MCF 10A (cell line): ENCODE results near the gene TMEM131. TPM values are rescaled to one million over a fixed set of nuclear protein-coding genes. Genes with fewer than 3 reads are reported as not detected.

Source experiments
- BruUV-seq: library from RNA; stranded (reverse); fragments of 400-500 nt; replicated peaks from 2 replicates; lab custom pipeline; 2021; lab: Mats Ljungman, UMichigan
- CTCF ChIA-PET: fragments of 300-600 bp; sonication (Branson Sonifier 250); formaldehyde crosslinking; extraction: SDS; loops from one replicate; lab custom pipeline; 2021; ENCODE audit warnings: antibody characterized with exemption, inconsistent platforms; lab: Yijun Ruan, JAX
- POLR2A ChIA-PET: fragments of 300-600, 350-650 bp; sonication (Branson Sonifier 250); formaldehyde crosslinking; extraction: SDS; loops from one replicate; lab custom pipeline; 2020; ENCODE audit warnings: antibody characterized with exemption, inconsistent platforms; lab: Yijun Ruan, JAX
- DNase-seq: peaks from one replicate; pipeline ENCODE4 v3.0.0-alpha.2; 2018; ENCODE audit not compliant: unreplicated experiment
- H3K27ac Mint-ChIP-seq: one replicate; pipeline ENCODE4 v1.8.0; 2022; ENCODE audit warnings: mild to moderate bottlenecking, low read depth, mixed read lengths; ENCODE audit not compliant: unreplicated experiment
- H3K27me3 Mint-ChIP-seq: one replicate; pipeline ENCODE4 v1.8.0; 2022; ENCODE audit warnings: mixed read lengths; ENCODE audit not compliant: insufficient read depth, unreplicated experiment
- H3K36me3 Mint-ChIP-seq: one replicate; pipeline ENCODE4 v1.8.0; 2022; ENCODE audit warnings: mild to moderate bottlenecking, moderate library complexity, mixed read lengths; ENCODE audit not compliant: insufficient read depth, unreplicated experiment
- H3K4me1 Mint-ChIP-seq: one replicate; pipeline ENCODE4 v1.8.0; 2022; ENCODE audit warnings: mixed read lengths; ENCODE audit not compliant: insufficient read depth, unreplicated experiment
- H3K4me3 Mint-ChIP-seq: one replicate; pipeline ENCODE4 v1.8.0; 2022; ENCODE audit warnings: mild to moderate bottlenecking, moderate library complexity, mixed read lengths; ENCODE audit not compliant: unreplicated experiment
- H3K9me3 Mint-ChIP-seq: one replicate; pipeline ENCODE4 v1.8.0; 2022; ENCODE audit warnings: mixed read lengths; ENCODE audit not compliant: unreplicated experiment
- CTCF ChIP-seq: fragments of 200-600 bp; IDR thresholded peaks from one replicate; pipeline ENCODE4 v1.8.0; 2022; ENCODE audit warnings: antibody characterized with exemption, mild to moderate bottlenecking; ENCODE audit not compliant: unreplicated experiment
- intact Hi-C: fragments of 100-400 bp; cut with micrococcal nuclease; formaldehyde crosslinking; loops from 2 replicates; pipeline ENCODE4 v1.14.1; 2022
- total RNA-seq: library from RNA; stranded (reverse); gene quantifications from 2 replicates; pipeline ENCODE4 v1.2.3, GENCODE V29; 2022

Gene TMEM131
- total RNA-seq, 1 experiment from 2014 or later = 42.2 TPM

GRCh38 chr2:97963880-97964279 is 31.9 kb downstream of the TMEM131 start:
- no peak for DNase-seq
- intact Hi-C loops = no loop called here
- Mint-ChIP-seq H3K27me3 (no peaks in the 10 kb centered on the region), H3K27ac (no peak overlapping the region), H3K9me3 (no peaks in the 10 kb centered on the region), H3K4me1 (peaks cover 36% of the 10 kb centered on the region), H3K4me3 (no peak overlapping the region), H3K36me3 (no peaks in the 10 kb centered on the region)
- no TSS peak for BruUV-seq
- CTCF ChIA-PET = interaction anchor here (0.9 kb wide), 1 partner anchor 10 kb away, joined by 3 read pairs; no protein-coding TSS in a partner anchor
- POLR2A ChIA-PET = interaction anchor here (0.6 to 2.2 kb wide), 6 partner anchors 13 to 225 kb away, joined by 3 to 7 read pairs (median 4); no protein-coding TSS in a partner anchor
- TF ChIP-seq CTCF = no peak

GRCh38 chr2:97963079-97963406 is 32.7 kb downstream of the TMEM131 start:
- Mint-ChIP-seq H3K9me3 (no peaks in the 10 kb centered on the region), H3K36me3 (no peaks in the 10 kb centered on the region), H3K27ac (peak overlapping the region; percentile 5), H3K4me1 (peaks cover 45% of the 10 kb centered on the region), H3K27me3 (no peaks in the 10 kb centered on the region), H3K4me3 (no peak overlapping the region)
- ChIA-PET CTCF (interaction anchor here (0.6 to 1.2 kb wide), 3 partner anchors 10 to 408 kb away, joined by 3 read pairs; no protein-coding TSS in a partner anchor), POLR2A (interaction anchor here (0.8 to 2.2 kb wide), 3 partner anchors 12 to 115 kb away, joined by 3 to 7 read pairs (median 4); no protein-coding TSS in a partner anchor)
- BruUV-seq = no TSS peak
- intact Hi-C loops = no loop called here
- TF ChIP-seq CTCF = no peak
- DNase-seq = no peak

GRCh38 chr2:97961534-97961933 is 34.2 kb downstream of the TMEM131 start:
- ChIA-PET POLR2A (interaction anchor here (0.8 to 1.2 kb wide), 2 partner anchors 21 to 33 kb away, joined by 3 to 4 read pairs; no protein-coding TSS in a partner anchor), CTCF (interaction anchor here (0.7 to 0.8 kb wide), 2 partner anchors 8 to 109 kb away, joined by 3 to 5 read pairs; no protein-coding TSS in a partner anchor)
- no peaks in the 10 kb centered on the region for H3K9me3 Mint-ChIP-seq
- no TSS peak for BruUV-seq
- DNase-seq = no peak
- H3K4me3 Mint-ChIP-seq = no peak overlapping the region
- intact Hi-C loops = no loop called here
- no peaks in the 10 kb centered on the region for H3K27me3 Mint-ChIP-seq
- H3K36me3 Mint-ChIP-seq = no peaks in the 10 kb centered on the region
- no peak overlapping the region for H3K27ac Mint-ChIP-seq
- no peak for TF ChIP-seq CTCF
- peaks cover 38% of the 10 kb centered on the region for H3K4me1 Mint-ChIP-seq

GRCh38 chr2:97958184-97958583 is 37.6 kb downstream of the TMEM131 start:
- BruUV-seq = no TSS peak
- Mint-ChIP-seq H3K36me3 (no peaks in the 10 kb centered on the region), H3K27ac (no peak overlapping the region), H3K27me3 (no peaks in the 10 kb centered on the region), H3K4me3 (no peak overlapping the region), H3K4me1 (peaks cover 33% of the 10 kb centered on the region), H3K9me3 (no peaks in the 10 kb centered on the region)
- ChIA-PET CTCF (interaction anchor here (0.5 to 1.4 kb wide), 2 partner anchors 10 to 261 kb away, joined by 4 read pairs; no protein-coding TSS in a partner anchor), POLR2A (interaction anchor here (0.6 to 1.5 kb wide), 5 partner anchors 9 to 89 kb away, joined by 3 to 4 read pairs (median 4); no protein-coding TSS in a partner anchor)
- TF ChIP-seq CTCF = no peak
- DNase-seq = no peak
- intact Hi-C loops = no loop called here
